ENCODE results near the gene C6orf62. TPM values are rescaled to one million over a fixed set of nuclear protein-coding genes. Genes with fewer than 3 reads are reported as not detected.
"Not testable (repeated sequence)": the region's sequence is repeated elsewhere in the genome, so short reads cannot be mapped to it uniquely, and the experiment has no call there.

C6orf62 gene
- total and polyA plus RNA-seq, 12 donors = 52.3 to 121 (median 102) TPM

- Histone ChIP-seq H3K27me3 (no peaks in the 10 kb centered on the region), H3K4me3 (no peak overlapping the region), H3K36me3 (replicated peaks in 1 of 2) (no peaks in the 10 kb centered on the region), H3K4me1 (replicated peaks in 1 of 2) (peaks cover 3 to 4% of the 10 kb centered on the region in 2 donors), H3K9me3 (replicated peaks in 1 of 3) (no peaks in the 10 kb centered on the region), H3K27ac (no peak overlapping the region)
- no peak for TF ChIP-seq POLR2A (IDR thresholded peaks at IDR 0.05)
- no peak for TF ChIP-seq CTCF (IDR thresholded peaks at IDR 0.05)
- no peak for DNase-seq
- 73 to 90% (median 87%) methylated on average over 2 of the region's 2 CpGs for WGBS, 4 donors
- intact Hi-C loops (cut with DNase I) = no loop called here
Measured at GRCh38 chr6:24753545-24753944, 34.6 kb upstream of the C6orf62 start.

- H3K27ac ChIP-seq = no peak overlapping the region
- H3K36me3 ChIP-seq (replicated peaks in 1 of 2) = no peaks in the 10 kb centered on the region
- H3K4me3 ChIP-seq = no peak overlapping the region
- DNase-seq = no peak
- no peaks in the 10 kb centered on the region for H3K9me3 ChIP-seq (replicated peaks in 1 of 3)
- intact Hi-C loops (cut with DNase I) = no loop called here
- 92 to 100% (median 95%) methylated on average over 1 of the region's 1 CpG for WGBS, 4 donors
- H3K27me3 ChIP-seq = no peaks in the 10 kb centered on the region
- H3K4me1 ChIP-seq (replicated peaks in 1 of 2) = peaks cover 3 to 4% of the 10 kb centered on the region in 2 donors
- TF ChIP-seq CTCF (IDR thresholded peaks at IDR 0.05) (no peak), POLR2A (IDR thresholded peaks at IDR 0.05) (no peak)
Measured at GRCh38 chr6:24752917-24753492, 34.1 kb upstream of the C6orf62 start.

GRCh38 chr6:24752503-24752902 lies 33.5 kb upstream of the C6orf62 start:
- no peak overlapping the region for H3K4me3 ChIP-seq
- intact Hi-C loops (cut with DNase I) = no loop called here
- no peaks in the 10 kb centered on the region for H3K27me3 ChIP-seq
- peaks cover 3 to 4% of the 10 kb centered on the region in 2 donors for H3K4me1 ChIP-seq (replicated peaks in 1 of 2)
- TF ChIP-seq POLR2A (IDR thresholded peaks at IDR 0.05) = no peak
- no peak for TF ChIP-seq CTCF (IDR thresholded peaks at IDR 0.05)
- H3K36me3 ChIP-seq (replicated peaks in 1 of 2) = no peaks in the 10 kb centered on the region
- no peak for DNase-seq
- WGBS, 4 donors = 69 to 77% (median 72%) methylated on average over 2 of the region's 2 CpGs
- H3K27ac ChIP-seq = no peak overlapping the region
- no peaks in the 10 kb centered on the region for H3K9me3 ChIP-seq (replicated peaks in 1 of 3)

- H3K4me3 ChIP-seq; DNase-seq; intact Hi-C loops (cut with DNase I); H3K9me3 ChIP-seq (replicated peaks in 1 of 3); H3K4me1 ChIP-seq (replicated peaks in 1 of 2); H3K27me3 ChIP-seq; H3K36me3 ChIP-seq (replicated peaks in 1 of 2); H3K27ac ChIP-seq: not testable (repeated sequence)
- 80 to 85% (median 84%) methylated on average over 3 of the region's 3 CpGs for WGBS, 4 donors
Measured at GRCh38 chr6:24750878-24751277, 31.9 kb upstream of the C6orf62 start.

GRCh38 chr6:24749297-24749696 lies 30.3 kb upstream of the C6orf62 start:
- Histone ChIP-seq H3K4me1 (replicated peaks in 1 of 2) (no peaks in the 10 kb centered on the region), H3K4me3 (no peak overlapping the region), H3K27me3 (no peaks in the 10 kb centered on the region), H3K9me3 (replicated peaks in 1 of 3) (no peaks in the 10 kb centered on the region), H3K27ac (peak overlapping the region in 2 of 5 donors; percentile 31 to 48), H3K36me3 (replicated peaks in 1 of 2) (no peaks in the 10 kb centered on the region)
- WGBS, 4 donors = 66 to 71% (median 68%) methylated on average over 3 of the region's 3 CpGs
- TF ChIP-seq POLR2A (IDR thresholded peaks at IDR 0.05) (no peak), CTCF (IDR thresholded peaks at IDR 0.05) (no peak)
- DNase-seq = no peak
- intact Hi-C loops (cut with DNase I) = no loop called here

All from adrenal gland (tissue), 12 donors.